Activated B cell treated with CpG ODN at 0.5 μM for 24 hours (primary cell): ENCODE measurements around the gene NADSYN1. TPM values are rescaled to one million over a fixed set of nuclear protein-coding genes. Genes with fewer than 3 reads are reported as not detected.

Experiments used
- ATAC-seq: fragments of 200-7000 bp; cut with Tn5 transposase; one replicate; pipeline ENCODE4 v1.10.0; 2021; ENCODE audit warnings: low read depth, mild to moderate bottlenecking, moderate library complexity
- CTCF ChIA-PET: fragments of 350-600 bp; sonication (Branson Sonifier 250); formaldehyde crosslinking; loops from one replicate; lab custom pipeline; 2021; ENCODE audit warnings: antibody characterized with exemption; lab: Charles Lee
- POLR2A ChIA-PET: fragments of 350-600 bp; sonication (Branson Sonifier 250); formaldehyde crosslinking; loops from one replicate; lab custom pipeline; 2021; ENCODE audit warnings: antibody characterized with exemption; lab: Charles Lee
- DNase-seq: peaks from one replicate; pipeline ENCODE4 v3.0.0; 2022
- H3K27ac Mint-ChIP-seq: one replicate; pipeline ENCODE4 v1.8.0; 2020; ENCODE audit warnings: mixed read lengths
- H3K27me3 Mint-ChIP-seq: one replicate; pipeline ENCODE4 v1.8.0; 2021; ENCODE audit warnings: mixed read lengths
- H3K36me3 Mint-ChIP-seq: one replicate; pipeline ENCODE4 v1.8.0; 2021; ENCODE audit warnings: low read depth, mixed read lengths
- H3K4me1 Mint-ChIP-seq: one replicate; pipeline ENCODE4 v1.8.0; 2021; ENCODE audit warnings: mixed read lengths
- H3K4me3 Mint-ChIP-seq: one replicate; pipeline ENCODE4 v1.8.0; 2020; ENCODE audit warnings: mild to moderate bottlenecking, mixed read lengths
- H3K9me3 Mint-ChIP-seq: one replicate; pipeline ENCODE4 v1.8.0; 2020; ENCODE audit warnings: mixed read lengths
- CTCF ChIP-seq: fragments of 200-600 bp; IDR thresholded peaks from one replicate; pipeline ENCODE4 v1.8.0; 2022; ENCODE audit warnings: antibody characterized with exemption, mild to moderate bottlenecking
- intact Hi-C: fragments of 100-400 bp; cut with micrococcal nuclease; formaldehyde crosslinking; loops from one replicate; pipeline ENCODE4 v1.15.1; 2024
- total RNA-seq: library from RNA; stranded (reverse); gene quantifications from 2 replicates; pipeline ENCODE4 v1.2.3, GENCODE V29; 2022

The NADSYN1 gene
- total RNA-seq, 1 donor from 2014 or later: 146 TPM

GRCh38 chr11:71483692-71484091 lies 30.7 kb downstream of the NADSYN1 start:
- H3K4me1 Mint-ChIP-seq: peaks cover under 1% of the 10 kb centered on the region
- no peaks in the 10 kb centered on the region for H3K27me3 Mint-ChIP-seq
- TF ChIP-seq CTCF: no peak
- DNase-seq: no peak
- H3K4me3 Mint-ChIP-seq: no peak overlapping the region
- ChIA-PET POLR2A (no interaction called here), CTCF (no interaction called here)
- intact Hi-C loops: no loop called here
- H3K27ac Mint-ChIP-seq: no peak overlapping the region
- H3K36me3 Mint-ChIP-seq: peaks cover 89% of the 10 kb centered on the region
- ATAC-seq: no peak
- no peaks in the 10 kb centered on the region for H3K9me3 Mint-ChIP-seq

- intact Hi-C loops: no loop called here
- Mint-ChIP-seq H3K27me3 (no peaks in the 10 kb centered on the region), H3K27ac (no peak overlapping the region), H3K4me1 (peaks cover 7% of the 10 kb centered on the region), H3K36me3 (peaks cover 90% of the 10 kb centered on the region), H3K4me3 (no peak overlapping the region), H3K9me3 (no peaks in the 10 kb centered on the region)
- DNase-seq (no peak), ATAC-seq (no peak)
- CTCF ChIA-PET: no interaction called here
- TF ChIP-seq CTCF: no peak
- POLR2A ChIA-PET: no interaction called here
Observed at GRCh38 chr11:71484248-71485062, 31.5 kb downstream of the NADSYN1 start.

GRCh38 chr11:71485063-71485399 lies 32.0 kb downstream of the NADSYN1 start:
- DNase-seq (no peak), ATAC-seq (no peak)
- intact Hi-C loops: no loop called here
- no peak overlapping the region for H3K4me3 Mint-ChIP-seq
- no peaks in the 10 kb centered on the region for H3K27me3 Mint-ChIP-seq
- POLR2A ChIA-PET: no interaction called here
- CTCF ChIA-PET: no interaction called here
- peaks cover 89% of the 10 kb centered on the region for H3K36me3 Mint-ChIP-seq
- no peak for TF ChIP-seq CTCF
- no peaks in the 10 kb centered on the region for H3K9me3 Mint-ChIP-seq
- H3K4me1 Mint-ChIP-seq: peaks cover 10% of the 10 kb centered on the region
- H3K27ac Mint-ChIP-seq: no peak overlapping the region

GRCh38 chr11:71485466-71485865 lies 32.5 kb downstream of the NADSYN1 start:
- no peak for DNase-seq
- H3K4me1 Mint-ChIP-seq: peaks cover 10% of the 10 kb centered on the region
- no peaks in the 10 kb centered on the region for H3K27me3 Mint-ChIP-seq
- ChIA-PET CTCF (no interaction called here), POLR2A (no interaction called here)
- H3K4me3 Mint-ChIP-seq: no peak overlapping the region
- no peaks in the 10 kb centered on the region for H3K9me3 Mint-ChIP-seq
- no peak for ATAC-seq
- intact Hi-C loops: no loop called here
- H3K36me3 Mint-ChIP-seq: peaks cover 90% of the 10 kb centered on the region
- no peak overlapping the region for H3K27ac Mint-ChIP-seq
- no peak for TF ChIP-seq CTCF

GRCh38 chr11:71486320-71486719 lies 33.3 kb downstream of the NADSYN1 start:
- peaks cover 10% of the 10 kb centered on the region for H3K4me1 Mint-ChIP-seq
- ChIA-PET POLR2A (no interaction called here), CTCF (no interaction called here)
- no peak for DNase-seq
- H3K4me3 Mint-ChIP-seq: no peak overlapping the region
- H3K9me3 Mint-ChIP-seq: no peaks in the 10 kb centered on the region
- no peaks in the 10 kb centered on the region for H3K27me3 Mint-ChIP-seq
- H3K36me3 Mint-ChIP-seq: peaks cover 90% of the 10 kb centered on the region
- H3K27ac Mint-ChIP-seq: no peak overlapping the region
- intact Hi-C loops: no loop called here
- TF ChIP-seq CTCF: no peak
- no peak for ATAC-seq
